Measurements from ENCODE around the gene KDM4C. TPM values are rescaled to one million over a fixed set of nuclear protein-coding genes. Genes with fewer than 3 reads are reported as not detected.

The KDM4C gene
- total and polyA plus RNA-seq, 2 of the 8 experiments (the other 6 are each of a cell fraction or from before 2014, with no cell fraction given) = 13.0 to 26.1 TPM

DNA sequence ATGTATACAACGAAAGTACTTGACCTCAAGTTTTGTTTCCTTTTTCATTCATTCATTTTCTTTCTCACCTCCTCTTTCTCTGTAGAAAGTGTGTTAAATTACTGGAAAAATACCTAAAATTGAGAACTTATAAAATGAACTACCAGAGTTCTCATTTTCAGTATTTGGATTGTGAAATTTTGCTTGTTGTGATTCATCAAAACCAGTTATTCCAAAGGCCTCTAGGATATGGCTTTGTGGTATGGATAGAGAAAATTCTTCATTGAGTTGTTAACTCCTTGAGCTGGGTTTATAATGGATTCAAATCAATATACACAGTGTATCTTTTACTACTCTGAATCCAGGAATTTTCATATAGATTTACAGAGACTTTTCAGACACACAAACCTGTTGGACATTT lies 287.6 kb downstream of the KDM4C start:
- no peaks in the 10 kb centered on the region for H3K79me1 ChIP-seq (ENCODE audit: low read depth, low read length)
- no peaks in the 10 kb centered on the region for H3K23me2 ChIP-seq (ENCODE audit: low read depth, low read length)
- POLR2A ChIA-PET (ENCODE audit: partially characterized antibody) = no interaction called here
- H2BK20ac ChIP-seq (ENCODE audit: low read length) = no peak overlapping the region
- 89% methylated on average over 1 of the region's 1 CpG; no CpG with 5 or more reads in 1 of the 2 experiments for WGBS, 2 experiments (ENCODE audit: extremely low coverage in 1 of 2, insufficient coverage in 1 of 2, insufficient read length in 1 of 2, insufficient replicate concordance in 2 of 2, low coverage in 1 of 2, low lambda C conversion rate in 2 of 2, missing lambda C conversion rate in 1 of 2)
- H2BK15ac ChIP-seq (ENCODE audit: low read length) = no peak overlapping the region
- CTCF ChIA-PET (ENCODE audit: partially characterized antibody) = interaction anchor here (1.0 kb wide), 1 partner anchor 136 kb away, joined by 4 read pairs; no protein-coding TSS in a partner anchor
- H2BK12ac ChIP-seq (ENCODE audit: low read depth, low read length) = no peak overlapping the region
- no peak overlapping the region for H3K4me3 ChIP-seq (ENCODE audit: extremely low read depth in 1 of 4, insufficient read depth in 2 of 4, low read depth in 3 of 4, low read length in 4 of 4)
- no peak overlapping the region for H4K8ac ChIP-seq (ENCODE audit: extremely low read depth, insufficient read depth, low read length)
- H2AFZ ChIP-seq (ENCODE audit: low read length) = no peak overlapping the region
- no peak overlapping the region for H3K4me2 ChIP-seq (ENCODE audit: insufficient read depth in 1 of 2, low read depth in 2 of 2, low read length in 2 of 2)
- H4K91ac ChIP-seq (replicated peaks; ENCODE audit: insufficient read length, low read length) = no peak overlapping the region
- no peak overlapping the region for H3K23ac ChIP-seq (ENCODE audit: insufficient read length)
- FAIRE-seq = no peak
- no peak overlapping the region for H2AK5ac ChIP-seq (ENCODE audit: low read depth, low read length)
- no peak overlapping the region for H3K27ac ChIP-seq (ENCODE audit: low read depth, low read length)
- H3K27me3 ChIP-seq (replicated peaks in 1 of 4; ENCODE audit: control insufficient read depth in 3 of 4, extremely low read depth in 1 of 4, insufficient read depth in 3 of 4, low read length in 3 of 4) = no peaks in the 10 kb centered on the region
- H3K79me2 ChIP-seq (ENCODE audit: control insufficient read depth in 1 of 2, insufficient read depth in 2 of 2, low read length in 2 of 2) = no peaks in the 10 kb centered on the region
- no peak overlapping the region for H3K14ac ChIP-seq (ENCODE audit: insufficient read length)
- H3K36me3 ChIP-seq (ENCODE audit: control insufficient read depth in 2 of 4, insufficient read depth in 4 of 4, low read length in 3 of 4) = no peaks in the 10 kb centered on the region; a peak in 1 of 8 replicates
- no peak for DNase-seq (ENCODE audit: low read depth in 1 of 2, low spot score in 2 of 2)
- H4K5ac ChIP-seq (ENCODE audit: insufficient read length, low read depth, low read length) = no peak overlapping the region
- no peak overlapping the region for H3K56ac ChIP-seq (replicated peaks; ENCODE audit: insufficient read length, low read depth, low read length)
- H3K9me3 ChIP-seq (ENCODE audit: insufficient read depth in 2 of 2, low read depth in 1 of 2, low read length in 1 of 2) = no peaks in the 10 kb centered on the region
- no peak overlapping the region for H3K4ac ChIP-seq (replicated peaks; ENCODE audit: insufficient read length, low read depth, low read length)
- H2BK120ac ChIP-seq (replicated peaks; ENCODE audit: low read depth, low read length) = no peak overlapping the region
- no peaks in the 10 kb centered on the region for H4K20me1 ChIP-seq (replicated peaks in 1 of 2; ENCODE audit: control insufficient read depth in 1 of 2, insufficient read depth in 2 of 2, low read length in 2 of 2)
- TF ChIP-seq ATF2 (IDR thresholded peaks at IDR 0.05; ENCODE audit: low read length) (no peak), POLR2A (IDR thresholded peaks at IDR 0.05; ENCODE audit: control extremely low read depth in 1 of 2, low read depth in 2 of 2, low read length in 2 of 2) (no peak)
- H3K4me1 ChIP-seq (replicated peaks in 1 of 4; ENCODE audit: control insufficient read depth in 3 of 4, insufficient read depth in 4 of 4, low read length in 3 of 4) = 0 out of 7 replicates have a peak, but pooled peaks cover 0 to 2% (median 0%) of the 10 kb centered on the region in 4 experiments
- no peak overlapping the region for H3K18ac ChIP-seq (ENCODE audit: extremely low read depth, low read length)
- H2BK5ac ChIP-seq (ENCODE audit: low read depth, low read length) = no peak overlapping the region
- H3K9ac ChIP-seq (replicated peaks in 1 of 4; ENCODE audit: extremely low read depth in 1 of 4, low read depth in 3 of 4, low read length in 3 of 4) = no peak overlapping the region; a peak in 1 of 7 replicates

All from H1 (cell line).